DLD1 (cell line): ENCODE results near the gene HS3ST6.
"Not testable (repeated sequence)": the region's sequence is repeated elsewhere in the genome, so short reads cannot be mapped to it uniquely, and the experiment has no call there.

Experiments used
- in situ Hi-C: cut with HindIII; loops from 2 replicates; pipeline ENCODE4 v1.10.0; 2017; ENCODE audit warnings: low sequenced_read_pairs

Gene HS3ST6

DNA sequence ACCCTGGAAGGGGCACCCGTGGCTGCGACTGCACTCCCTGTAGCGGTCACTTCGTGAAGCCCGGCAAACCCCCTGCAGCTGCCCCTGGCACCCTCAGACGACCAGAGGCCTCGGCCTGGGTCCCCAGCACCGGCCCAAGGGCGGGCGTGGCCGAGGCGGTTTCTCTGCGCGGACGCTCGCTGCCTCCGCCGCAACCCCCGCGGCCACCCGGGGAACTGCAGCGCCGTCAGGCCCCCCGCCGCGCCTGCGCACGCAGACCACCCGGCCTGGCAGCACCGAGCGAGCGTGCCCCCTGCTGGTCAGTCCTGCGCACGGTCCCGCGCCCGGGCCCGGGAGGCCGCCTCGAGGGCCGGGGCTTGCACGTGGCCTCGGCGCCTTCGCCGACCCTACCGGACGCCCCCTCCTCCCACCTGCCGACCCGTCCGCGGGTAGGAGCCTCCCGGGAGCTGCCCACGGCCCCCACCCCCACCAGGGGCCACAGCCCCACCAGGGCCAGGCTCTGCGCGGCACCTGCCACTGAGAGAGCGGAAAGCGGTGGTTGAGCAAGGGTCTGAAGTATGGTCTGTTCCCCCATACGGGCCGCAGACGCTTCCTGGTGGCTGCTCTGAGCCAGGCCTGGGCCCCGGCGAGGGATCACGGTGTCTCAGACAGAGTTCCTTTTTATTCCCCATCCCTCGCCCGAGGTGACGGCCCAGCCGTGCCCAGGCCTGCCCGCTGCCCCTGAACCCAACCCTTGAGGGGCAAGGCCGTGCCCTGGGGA lies 11.5 kb upstream of the HS3ST6 start:
- in situ Hi-C loops: no loop called here

DNA sequence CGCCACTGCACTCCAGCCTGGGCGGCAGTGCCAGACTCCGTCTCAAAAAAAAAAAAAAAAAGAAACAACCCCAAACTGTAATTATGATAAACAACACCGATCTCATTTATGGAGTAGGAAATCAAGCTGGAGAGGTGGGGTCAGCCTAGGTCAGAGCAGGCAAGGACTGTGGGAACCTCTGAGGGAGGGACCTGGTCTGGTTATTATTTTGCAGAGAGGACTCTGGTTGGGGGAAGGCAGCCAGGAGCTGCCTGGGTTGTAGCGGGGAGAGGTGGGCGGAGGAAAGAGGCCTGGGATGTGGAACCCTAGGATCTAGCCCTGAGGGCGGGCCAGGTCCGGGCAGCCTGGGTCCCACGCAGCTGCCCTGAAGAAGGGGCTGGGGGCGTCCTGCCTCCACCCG lies 10.9 kb upstream of the HS3ST6 start:
- in situ Hi-C loops: no loop called here

DNA sequence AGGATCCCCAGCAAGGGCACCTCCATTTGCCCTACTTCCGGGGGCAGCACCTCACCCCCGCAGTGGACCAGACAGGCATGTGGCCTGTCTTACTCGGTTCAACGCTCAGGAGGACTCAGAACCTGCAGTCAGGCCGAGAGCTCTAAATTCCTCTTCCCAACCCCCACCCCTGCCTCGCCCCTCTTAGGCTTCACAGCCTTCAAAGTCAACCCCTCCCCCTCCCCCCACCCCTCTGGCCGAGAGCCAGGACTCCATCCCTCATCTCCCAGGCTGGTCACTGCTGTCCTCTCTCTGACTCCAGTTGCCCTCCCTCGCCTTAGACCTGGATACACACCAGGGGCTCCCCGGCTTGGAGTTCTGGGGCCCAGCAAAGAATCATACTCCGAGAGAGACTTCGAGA lies 8.1 kb upstream of the HS3ST6 start:
- in situ Hi-C loops: no loop called here

DNA sequence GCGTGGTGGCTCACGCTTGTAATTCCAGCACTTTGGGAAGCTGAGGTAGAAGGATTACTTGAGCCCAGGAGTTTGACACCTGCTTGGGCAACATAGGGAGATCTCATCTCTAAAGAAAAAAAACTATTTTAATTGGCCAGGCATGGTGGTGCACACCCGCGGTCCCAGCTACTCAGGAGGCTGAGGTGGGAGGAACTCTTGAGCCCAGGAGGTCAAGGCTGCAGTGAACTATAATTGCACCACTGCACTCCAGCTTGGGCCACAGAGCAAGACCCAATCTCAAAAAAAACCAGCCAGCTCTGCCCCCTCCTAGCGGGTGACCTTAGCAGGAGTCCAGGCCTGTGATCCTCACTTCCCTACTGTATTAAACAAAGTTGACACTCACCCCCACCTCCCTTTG lies 5.9 kb upstream of the HS3ST6 start:
- in situ Hi-C loops: no loop called here

DNA sequence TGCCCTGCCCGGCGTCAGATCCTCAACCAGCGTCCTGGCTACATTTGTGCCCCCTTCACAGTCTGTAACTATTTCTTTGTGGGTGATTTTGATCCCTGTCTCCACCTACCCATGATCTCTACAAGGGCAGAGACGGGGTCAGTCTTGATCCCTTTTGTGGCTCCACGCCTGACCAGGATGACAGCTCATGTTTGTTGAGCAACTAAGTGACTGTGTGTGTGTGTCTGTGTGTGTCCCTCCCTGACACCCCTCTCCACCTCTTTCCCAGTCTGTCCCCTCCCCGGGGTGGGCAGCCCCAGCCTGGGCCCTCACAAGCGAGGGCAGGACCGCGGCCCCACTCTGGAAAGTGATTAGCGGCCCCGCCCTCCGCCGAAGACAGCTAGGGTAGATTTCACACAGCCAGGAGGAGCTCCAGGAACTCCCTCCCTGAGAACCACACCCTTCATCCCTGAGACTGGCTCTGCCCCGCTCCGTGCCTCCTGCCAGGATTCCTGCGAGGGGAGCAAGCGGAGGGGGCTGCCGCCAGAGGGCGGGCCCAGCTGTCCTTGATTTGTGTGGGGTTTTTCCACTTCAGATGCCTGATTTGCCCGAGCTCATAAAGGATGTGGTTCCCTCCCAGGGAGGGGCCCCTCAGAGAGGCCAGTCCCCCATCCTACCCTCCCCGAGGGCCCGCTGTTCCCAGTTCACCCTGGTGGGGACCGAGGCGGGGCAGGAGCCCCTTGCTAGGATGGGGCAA lies 5.3 kb upstream of the HS3ST6 start:
- in situ Hi-C loops: no loop called here

DNA sequence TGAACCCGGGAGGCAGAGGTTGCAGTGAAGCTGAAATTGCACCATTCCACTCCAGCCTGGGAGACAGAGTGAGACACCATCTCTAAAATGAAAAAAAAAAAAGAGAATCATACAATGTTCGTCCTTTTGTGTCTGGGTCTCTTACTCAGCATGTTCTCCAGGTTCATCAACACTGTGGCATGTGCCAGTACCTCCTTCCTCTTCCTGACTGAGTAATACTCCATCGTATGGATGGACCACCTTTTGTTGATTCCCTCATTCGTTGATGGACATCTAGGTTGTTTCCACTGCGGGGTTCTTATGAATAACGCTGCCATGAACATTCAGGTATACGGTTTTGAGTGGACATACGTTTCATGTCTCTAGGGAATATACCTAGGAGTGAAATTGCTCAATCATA lies 4.1 kb upstream of the HS3ST6 start:
- in situ Hi-C loops: no loop called here

DNA sequence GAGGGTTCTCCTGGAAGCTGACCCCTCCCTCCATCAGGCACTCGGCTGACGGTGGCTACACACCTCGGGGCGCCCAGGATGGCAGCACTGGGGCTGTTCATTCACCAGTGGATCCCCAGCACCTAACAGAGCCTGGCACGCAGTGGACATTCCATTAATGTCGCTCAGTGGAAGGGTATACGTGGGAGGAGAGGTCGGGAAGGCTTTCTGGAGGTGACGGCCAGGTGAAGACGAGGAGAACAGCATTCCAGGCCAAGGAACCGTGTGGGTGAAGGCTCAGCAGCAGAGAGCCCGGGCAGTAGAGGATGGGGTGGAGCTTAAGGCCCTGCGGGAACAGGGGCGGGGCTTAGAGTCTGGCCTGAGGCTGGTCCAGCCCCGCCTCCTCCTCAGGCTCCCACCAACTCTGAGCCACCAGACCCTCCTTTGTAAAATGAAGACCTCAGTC lies 2.5 kb upstream of the HS3ST6 start:
- in situ Hi-C loops: no loop called here

DNA sequence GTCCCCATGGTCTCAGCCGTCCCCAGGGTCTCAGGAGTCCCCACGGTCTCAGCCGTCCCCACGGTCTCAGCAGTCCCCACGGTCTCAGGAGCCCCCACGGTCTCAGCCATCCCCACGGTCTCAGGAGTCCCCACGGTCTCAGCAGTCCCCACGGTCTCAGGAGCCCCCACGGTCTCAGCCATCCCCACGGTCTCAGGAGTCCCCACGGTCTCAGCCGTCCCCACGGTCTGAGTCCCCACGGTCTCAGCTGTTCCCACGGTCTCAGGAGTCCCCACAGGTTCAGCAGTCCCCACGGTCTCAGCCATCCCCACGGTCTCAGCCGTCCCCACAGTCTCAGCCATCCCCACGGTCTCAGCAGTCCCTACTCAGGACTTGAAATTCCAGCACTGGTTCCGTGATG lies 1.9 kb upstream of the HS3ST6 start:
- in situ Hi-C loops: not testable (repeated sequence)

DNA sequence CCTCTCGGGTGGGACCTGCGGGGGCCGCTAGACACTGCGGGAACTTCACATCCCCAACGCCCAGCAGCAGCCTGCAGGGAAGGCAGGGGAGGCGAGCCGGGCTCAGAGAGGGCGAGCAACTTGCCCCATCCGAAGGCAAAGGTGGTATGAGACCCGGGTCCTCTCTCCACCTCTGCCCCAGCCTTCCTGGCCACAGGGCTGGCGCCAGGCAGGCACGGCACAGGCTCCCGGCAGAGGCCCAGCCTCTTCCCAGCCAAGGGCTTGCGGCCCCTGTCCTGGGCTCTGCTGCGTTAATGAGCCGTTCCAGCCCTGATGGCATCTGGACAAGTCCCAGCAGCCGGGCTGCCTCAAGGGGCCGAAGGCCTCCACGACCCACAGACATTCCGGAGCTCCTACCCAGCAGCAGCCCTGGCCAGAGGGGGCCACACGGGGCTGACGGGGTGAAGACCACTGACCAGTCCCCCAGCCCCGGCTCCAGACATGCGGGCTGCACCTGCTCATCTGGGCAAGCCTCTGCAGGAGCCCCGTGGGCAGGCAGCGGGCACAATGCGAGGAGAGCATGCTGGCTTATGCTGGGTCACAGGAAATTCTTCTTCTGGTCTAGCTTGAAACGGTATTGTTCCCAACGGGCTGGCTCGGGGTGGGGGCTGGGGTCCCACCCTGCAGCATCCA lies 1.2 kb upstream of the HS3ST6 start:
- in situ Hi-C loops: no loop called here

DNA sequence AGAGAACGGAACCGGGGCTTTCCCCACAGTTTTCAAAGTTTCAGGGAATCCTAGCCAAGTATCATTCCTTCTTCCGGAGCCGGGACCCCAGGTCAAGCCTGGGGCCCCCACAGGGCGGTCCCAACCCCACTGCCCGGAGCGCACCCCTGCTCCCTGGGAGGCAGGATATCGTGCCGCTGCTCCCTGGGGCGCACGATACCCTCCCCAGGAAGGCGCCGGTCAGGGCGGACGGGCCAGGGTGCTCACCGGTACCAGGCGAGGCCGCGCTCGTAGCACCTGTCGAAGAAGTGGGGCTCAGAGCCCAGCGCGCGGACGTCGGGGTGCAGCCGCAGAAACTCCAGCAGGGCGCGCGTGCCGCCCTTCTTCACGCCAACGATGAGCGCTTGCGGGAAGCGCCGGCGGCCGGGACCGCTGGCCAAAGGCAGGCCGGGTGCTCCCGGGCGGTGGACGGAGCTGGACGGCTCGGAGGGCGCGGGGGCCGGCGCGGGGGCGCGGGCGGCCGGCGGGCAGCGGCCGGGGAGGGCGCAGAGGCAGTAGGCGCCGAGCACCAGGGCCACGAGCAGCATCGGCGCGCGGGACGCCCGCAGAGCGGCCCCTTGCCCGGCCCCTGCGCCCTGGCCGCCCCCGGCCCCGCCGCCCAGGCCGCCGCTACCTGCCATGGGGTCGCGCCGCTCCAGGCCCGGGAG lies 407 bp downstream of the HS3ST6 start:
- in situ Hi-C loops: no loop called here

DNA sequence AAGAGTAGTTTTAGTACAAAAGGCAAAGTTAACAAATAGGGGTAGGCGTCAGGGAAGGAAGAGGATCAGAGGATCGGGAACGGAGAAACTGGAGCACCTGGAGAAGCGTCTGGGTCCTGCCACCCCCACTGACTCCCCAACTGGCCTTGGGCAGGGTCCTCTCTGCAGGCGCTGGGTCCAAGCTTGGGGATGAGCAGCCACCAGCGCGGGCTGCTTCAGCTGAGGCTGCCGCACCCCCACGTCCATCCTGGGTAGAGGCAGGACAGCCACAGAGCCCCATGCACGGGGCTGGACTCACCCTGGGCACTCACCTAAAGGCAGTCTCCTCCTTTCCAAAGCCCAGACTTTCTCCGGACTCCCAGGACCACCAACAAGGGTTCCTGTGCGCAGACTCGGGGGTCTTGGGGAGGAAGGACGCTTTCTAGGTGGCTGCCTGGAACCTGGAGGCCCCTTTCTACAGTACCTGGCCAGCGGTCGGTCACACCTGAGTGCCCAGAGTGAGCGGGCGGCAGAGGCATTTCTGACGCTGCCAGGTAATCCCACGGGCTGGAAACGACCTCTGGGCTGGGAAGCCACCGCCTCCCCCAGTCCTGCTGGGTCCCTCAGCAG lies 1.1 kb downstream of the HS3ST6 start:
- in situ Hi-C loops: no loop called here

DNA sequence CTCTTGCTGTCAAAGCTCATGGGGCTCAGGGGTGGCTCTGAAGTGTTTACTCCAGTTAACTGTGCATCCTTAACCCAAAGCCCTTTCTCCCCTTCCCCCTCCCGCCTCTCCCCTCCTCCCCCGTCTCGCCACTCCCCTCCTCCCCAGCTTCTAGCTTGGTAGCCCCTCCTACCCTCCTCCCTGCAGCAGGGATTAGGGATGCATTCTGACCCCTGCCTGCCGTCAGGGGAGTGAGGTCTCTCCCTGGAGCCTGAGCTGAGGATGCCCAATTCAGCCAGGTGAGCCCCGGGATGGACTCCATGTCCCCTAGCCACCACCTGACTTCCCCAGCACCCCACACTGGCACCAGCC lies 1.6 kb downstream of the HS3ST6 start:
- in situ Hi-C loops: no loop called here

DNA sequence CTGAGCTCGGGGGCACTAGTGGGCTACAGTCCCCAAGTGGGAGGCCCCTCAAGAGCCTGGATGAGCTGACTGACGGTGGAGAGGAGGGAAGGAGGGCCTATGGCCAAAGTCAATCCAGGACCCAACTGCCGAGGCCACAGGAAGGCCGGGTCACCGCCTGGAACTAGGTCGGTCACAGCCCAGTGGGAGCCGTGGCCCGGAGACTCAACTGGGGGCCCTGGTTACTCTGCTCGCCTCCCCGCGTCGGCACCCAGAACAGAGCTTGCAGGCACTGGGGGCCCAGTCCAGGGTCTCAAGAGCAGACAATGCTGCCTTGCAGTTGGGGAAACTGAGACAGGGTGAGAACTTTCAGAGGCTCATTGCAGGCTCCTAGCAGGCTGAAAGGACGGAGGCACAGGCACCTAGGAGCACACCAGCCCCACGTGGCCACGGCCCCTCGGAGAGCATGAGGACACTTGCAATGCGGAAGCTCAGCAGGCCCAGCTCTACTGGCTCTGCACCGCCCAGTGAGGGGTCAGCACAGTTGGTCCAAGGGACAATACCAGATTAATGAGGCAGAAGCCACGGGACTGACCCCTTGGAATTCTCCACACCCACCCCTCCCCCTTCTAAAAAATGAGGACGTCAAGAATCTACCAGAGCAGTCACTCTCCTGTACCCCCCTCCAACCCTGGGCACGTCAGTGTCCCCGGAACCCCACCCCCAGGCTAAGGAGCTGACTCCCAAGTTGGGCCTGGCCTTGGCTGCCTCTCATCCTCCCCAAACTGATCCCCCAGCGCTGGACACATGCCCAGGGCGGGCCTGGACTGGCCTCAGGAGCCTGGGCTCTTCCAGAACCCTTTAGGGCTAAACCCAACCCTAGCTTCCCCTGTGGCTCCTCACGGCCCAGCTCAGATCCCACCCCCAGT lies 2.2 kb downstream of the HS3ST6 start:
- in situ Hi-C loops: no loop called here

DNA sequence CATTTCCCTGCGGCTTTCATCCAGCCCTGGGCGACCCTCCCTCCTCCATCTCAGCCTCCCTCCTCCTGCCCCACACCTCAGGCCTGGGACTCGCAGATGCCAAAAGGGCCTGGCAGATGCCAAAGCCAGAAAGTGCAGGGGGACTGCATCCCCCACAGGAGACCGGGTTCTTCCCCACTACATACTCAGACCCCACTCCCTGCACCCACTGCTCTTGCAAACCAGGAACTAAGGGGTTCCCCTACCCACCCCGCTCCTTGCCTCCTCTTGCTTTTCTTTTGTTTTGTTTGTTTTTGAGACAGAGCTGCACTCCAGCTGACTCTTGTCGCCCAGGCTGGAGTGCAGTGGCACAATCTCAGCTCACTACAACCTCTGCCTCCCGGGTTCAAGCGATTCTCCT lies 3.2 kb downstream of the HS3ST6 start:
- in situ Hi-C loops: no loop called here

DNA sequence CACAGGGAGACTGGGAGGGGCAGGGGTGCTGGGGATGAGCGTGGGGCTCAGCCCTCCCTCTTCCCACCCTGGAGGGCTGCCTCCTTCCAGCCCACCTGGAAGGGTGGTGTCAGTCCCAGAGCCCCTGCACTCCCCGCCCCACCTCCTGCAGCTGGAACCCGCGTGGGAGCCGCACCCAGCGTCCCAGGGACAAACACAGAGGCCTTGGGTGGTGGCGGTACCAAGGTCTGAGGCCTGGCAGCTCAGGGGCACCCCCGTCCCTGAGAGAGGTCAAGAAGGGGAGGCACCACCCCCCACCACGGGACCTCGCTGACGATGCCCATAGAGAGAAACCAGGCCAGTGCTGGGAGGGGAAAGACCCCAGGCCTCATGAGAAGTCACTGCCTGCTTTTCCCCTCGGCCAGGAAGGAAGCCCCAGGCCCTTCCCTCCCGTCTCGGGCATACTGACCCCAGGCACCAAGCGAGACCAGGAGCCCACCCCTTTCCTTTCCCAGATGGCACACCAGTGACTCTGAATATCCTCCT lies 4.1 kb downstream of the HS3ST6 start:
- in situ Hi-C loops: no loop called here

DNA sequence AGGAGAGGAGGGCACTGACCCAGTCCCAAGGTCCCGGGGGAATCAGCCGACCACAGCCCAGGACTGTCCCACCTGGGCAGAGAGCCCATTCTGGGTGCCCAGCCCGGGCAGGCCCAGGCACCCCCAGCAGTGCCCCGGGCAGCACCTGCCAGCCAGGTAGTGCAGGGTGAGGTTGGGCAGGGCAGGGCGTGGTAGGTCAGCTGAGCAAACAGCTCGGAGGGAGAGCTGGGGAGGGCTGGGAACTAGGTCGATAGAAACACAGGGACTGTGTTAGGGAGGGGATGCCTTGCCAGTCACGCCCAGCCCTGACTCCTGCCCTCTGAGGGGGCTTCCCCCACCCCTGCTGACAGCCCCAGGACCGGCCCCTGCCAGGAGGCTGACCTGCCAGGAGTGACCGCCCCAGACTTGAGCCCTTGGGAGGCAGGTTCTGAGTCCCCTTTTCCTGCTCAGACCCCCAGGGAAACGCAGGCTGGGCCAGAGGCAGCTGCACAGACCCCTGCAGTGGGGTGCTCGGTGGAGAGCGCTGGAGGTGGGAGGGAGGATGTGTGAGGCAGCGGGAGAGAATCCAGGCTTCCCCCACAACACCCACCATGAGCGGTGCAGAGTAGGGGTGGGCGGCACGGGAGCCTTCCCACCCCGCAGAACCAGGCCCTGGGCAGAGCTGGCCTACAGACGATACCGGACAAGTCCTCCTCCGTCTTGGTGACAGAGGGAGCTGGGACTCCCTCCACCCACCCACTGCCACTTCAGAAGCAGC lies 4.7 kb downstream of the HS3ST6 start:
- in situ Hi-C loops: no loop called here

DNA sequence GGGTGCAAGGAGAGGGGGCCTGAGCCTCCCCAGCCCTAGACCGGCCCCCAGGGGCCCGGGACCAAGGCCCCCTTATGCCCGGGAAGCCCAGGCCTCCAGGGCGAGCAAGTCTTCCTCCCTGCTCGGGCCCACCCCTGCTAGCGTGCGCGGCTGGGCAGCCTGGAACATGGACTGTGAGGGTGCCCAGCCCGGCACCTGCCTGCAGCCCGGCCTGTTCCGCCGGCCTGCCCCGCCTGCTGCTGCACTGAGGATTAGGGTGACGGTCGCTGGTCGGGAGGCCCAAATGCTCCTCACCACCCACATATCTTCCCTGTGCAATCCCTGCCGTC lies 6.0 kb downstream of the HS3ST6 start:
- in situ Hi-C loops: no loop called here

DNA sequence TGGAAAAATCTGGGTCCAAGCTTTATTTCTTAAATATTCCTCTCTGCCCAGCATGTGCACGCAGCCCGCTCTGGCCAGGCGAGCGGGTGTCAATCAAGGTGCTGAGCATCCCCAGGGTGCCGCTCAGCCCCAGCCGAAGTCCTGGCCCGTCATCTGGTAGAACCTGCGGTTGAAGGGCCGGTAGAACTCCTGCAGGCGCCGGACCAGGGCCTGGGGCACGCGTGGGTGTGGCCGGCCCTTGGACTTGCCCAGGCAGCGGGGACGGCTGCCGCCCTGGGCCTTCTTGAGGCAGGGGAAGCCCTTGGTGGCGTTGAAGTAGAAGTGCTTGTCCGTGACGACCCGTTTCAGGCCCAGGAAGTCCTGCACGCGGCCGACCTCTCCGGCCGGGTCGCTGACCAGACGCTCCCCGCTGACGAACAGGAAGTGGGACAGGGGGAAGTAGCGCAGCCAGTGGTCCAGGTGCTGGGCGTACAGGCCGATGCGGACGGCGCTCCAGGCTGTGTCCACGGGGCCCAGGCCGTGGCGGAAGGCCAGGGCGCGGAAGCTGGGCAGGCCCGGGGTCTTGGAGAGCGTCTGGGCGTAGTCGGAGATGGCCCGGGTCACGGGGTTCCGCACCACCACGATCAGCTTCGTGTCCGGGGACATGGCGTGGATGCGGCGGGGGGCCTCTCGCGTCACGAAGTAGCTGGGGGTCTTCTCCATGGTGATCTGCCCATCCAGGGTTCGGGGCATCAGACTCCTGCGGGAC lies 6.6 kb downstream of the HS3ST6 start:
- in situ Hi-C loops: no loop called here
